ENCODE data around the gene CLUH.

The CLUH gene

DNA sequence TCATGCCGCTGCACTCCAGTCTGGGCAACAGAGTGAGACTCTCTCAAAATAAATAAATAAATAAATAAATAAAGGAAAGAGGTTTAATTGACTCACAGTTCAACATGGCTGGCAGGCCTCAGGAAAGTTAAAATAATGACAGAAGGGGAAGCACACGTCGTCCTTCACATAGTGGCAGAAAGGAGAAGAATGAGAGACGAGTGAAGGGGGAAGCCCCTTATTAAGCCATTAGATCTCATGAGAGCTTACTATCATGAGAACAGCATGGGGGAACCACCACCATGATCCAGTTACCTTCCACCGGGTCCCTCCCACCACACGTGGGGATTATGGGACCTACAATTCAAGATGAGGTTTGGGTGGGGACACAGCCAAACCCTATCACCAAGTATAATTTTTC, 63.6 kb downstream of the CLUH start:
- no peak for TF ChIP-seq ZFX (IDR thresholded peaks at IDR 0.05; ENCODE audit: borderline replicate concordance)
- H3K27ac ChIP-seq: no peak overlapping the region

GRCh38 chr17:2644971-2645370, 66.6 kb downstream of the CLUH start:
- TF ChIP-seq, protein P1, sequence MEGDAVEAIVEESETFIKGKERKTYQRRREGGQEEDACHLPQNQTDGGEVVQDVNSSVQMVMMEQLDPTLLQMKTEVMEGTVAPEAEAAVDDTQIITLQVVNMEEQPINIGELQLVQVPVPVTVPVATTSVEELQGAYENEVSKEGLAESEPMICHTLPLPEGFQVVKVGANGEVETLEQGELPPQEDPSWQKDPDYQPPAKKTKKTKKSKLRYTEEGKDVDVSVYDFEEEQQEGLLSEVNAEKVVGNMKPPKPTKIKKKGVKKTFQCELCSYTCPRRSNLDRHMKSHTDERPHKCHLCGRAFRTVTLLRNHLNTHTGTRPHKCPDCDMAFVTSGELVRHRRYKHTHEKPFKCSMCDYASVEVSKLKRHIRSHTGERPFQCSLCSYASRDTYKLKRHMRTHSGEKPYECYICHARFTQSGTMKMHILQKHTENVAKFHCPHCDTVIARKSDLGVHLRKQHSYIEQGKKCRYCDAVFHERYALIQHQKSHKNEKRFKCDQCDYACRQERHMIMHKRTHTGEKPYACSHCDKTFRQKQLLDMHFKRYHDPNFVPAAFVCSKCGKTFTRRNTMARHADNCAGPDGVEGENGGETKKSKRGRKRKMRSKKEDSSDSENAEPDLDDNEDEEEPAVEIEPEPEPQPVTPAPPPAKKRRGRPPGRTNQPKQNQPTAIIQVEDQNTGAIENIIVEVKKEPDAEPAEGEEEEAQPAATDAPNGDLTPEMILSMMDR (IDR thresholded peaks at IDR 0.05): no peak
- TF ChIP-seq ZFX (IDR thresholded peaks at IDR 0.05; ENCODE audit: borderline replicate concordance): no peak
- no peak overlapping the region for H3K27ac ChIP-seq

All from 22Rv1 (cell line).